Gastroesophageal sphincter (tissue), 4 donors: ENCODE measurements around the gene RCSD1. TPM values are rescaled to one million over a fixed set of nuclear protein-coding genes. Genes with fewer than 3 reads are reported as not detected.

Experiments
- ATAC-seq: fragments of 150-250 bp; one replicate; pipeline ENCODE4 v1.9.1; 2016; ENCODE audit warnings: mild to moderate bottlenecking, moderate library complexity
- H3K27ac ChIP-seq, 4 donors: fragments of 200-600 bp; sonication (generic) in 3 of 4; 1 replicate in 3 of 4; 2 replicates in 1 of 4; pipeline ENCODE4 v1.5.1; 2016 to 2019
- H3K27me3 ChIP-seq: fragments of 200-600 bp; sonication (generic); one replicate; pipeline ENCODE4 v1.5.1; 2019
- H3K36me3 ChIP-seq, 2 donors: fragments of 200-600 bp; sonication (generic); one replicate each; pipeline ENCODE4 v1.5.1; 2019; ENCODE audit warnings: control low read depth in 1 of 2
- H3K4me1 ChIP-seq, 3 donors: fragments of 200-600 bp; sonication (generic); 1 replicate in 2 of 3; 2 replicates in 1 of 3; pipeline ENCODE4 v1.5.1; 2016 to 2019; ENCODE audit warnings: control low read depth in 2 of 3
- H3K4me3 ChIP-seq, 2 donors: fragments of 200-600 bp; sonication (generic); one replicate each; pipeline ENCODE4 v1.5.1; 2019; ENCODE audit warnings: mild to moderate bottlenecking in 1 of 2, moderate library complexity in 1 of 2
- H3K9me3 ChIP-seq, 3 donors: fragments of 200-600 bp; sonication (generic); one replicate each; pipeline ENCODE4 v1.5.1; 2017 to 2019; ENCODE audit warnings: control low read depth in 2 of 3
- EP300 ChIP-seq: sonication (generic); formaldehyde crosslinking; IDR thresholded peaks from one replicate; pipeline ENCODE4 v1.6.1; 2017; ENCODE audit warnings: antibody characterized with exemption, mild to moderate bottlenecking
- POLR2A ChIP-seq, 2 donors: fragments of 450-650 bp; IDR thresholded peaks; one replicate each; pipeline ENCODE4 v1.6.1; 2017; ENCODE audit warnings: antibody characterized with exemption in 2 of 2, mild to moderate bottlenecking in 2 of 2, moderate library complexity in 1 of 2
- POLR2AphosphoS5 ChIP-seq: sonication (generic); formaldehyde crosslinking; IDR thresholded peaks from one replicate; pipeline ENCODE4 v1.6.1; 2017; ENCODE audit warnings: antibody characterized with exemption
- WGBS, 2 donors: methylation state at CpG; one replicate each; pipeline ENCODE4 v1.1.5; 2018; ENCODE audit warnings: low coverage in 1 of 2; 5-methylcytosine and 5-hydroxymethylcytosine counted together
- total RNA-seq, 4 donors: library from RNA; depleted of rRNA; stranded (reverse); fragments of >200 nt; gene quantifications; one replicate each; pipeline ENCODE4 v1.1.0, GENCODE V29; 2016
- TF ChIP-seq, protein P1 (sequence below), 4 experiments: fragments of 200-600 bp in 2 of 4; fragments of 450-650 bp in 2 of 4; sonication (generic) in 1 of 4; IDR thresholded peaks; one replicate each; pipeline ENCODE4 v1.5.1; 2017 to 2019; ENCODE audit warnings: antibody characterized with exemption in 4 of 4, mild to moderate bottlenecking in 2 of 4, moderate library complexity in 2 of 4

Gene RCSD1
- total RNA-seq, 4 donors from 2014 or later: 14.5 to 20.6 (median 17.3) TPM

DNA sequence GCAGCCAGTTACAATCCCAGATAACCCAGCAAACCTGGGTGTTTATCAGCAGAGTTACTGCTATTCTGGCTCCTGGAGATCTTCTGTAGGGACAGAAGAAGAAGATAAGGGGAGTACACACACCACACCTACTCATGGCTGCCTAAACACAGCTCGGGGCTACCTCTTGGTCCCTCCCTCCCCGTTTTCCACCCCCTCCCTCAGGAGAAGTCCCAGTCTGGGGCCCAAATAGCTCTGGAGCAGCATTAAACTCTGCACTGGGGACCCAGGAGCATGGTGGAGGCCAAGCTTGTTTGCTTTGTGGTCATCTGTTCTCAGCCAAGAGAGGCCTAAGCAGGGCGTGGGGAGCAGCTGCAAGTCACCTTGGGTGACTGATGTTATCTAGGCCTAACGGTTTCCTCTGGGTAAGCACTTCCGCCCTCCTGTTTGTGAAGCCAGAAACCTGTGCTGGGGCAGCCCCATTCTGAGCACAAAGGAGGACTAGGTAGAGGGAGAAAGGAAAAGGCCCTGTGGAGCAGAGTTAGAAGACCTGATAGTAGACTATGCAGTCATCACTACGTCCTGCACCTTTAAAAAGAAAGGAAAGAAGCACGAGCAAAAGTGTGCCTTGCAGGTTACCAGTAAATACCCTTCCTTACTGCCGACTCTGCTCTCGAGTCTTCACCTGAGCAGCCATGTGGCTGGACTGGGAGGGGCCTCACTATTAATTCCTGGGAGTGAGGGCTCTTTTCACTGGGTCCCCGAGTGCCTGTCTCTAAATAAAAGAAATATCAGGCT is 2.0 kb upstream of the RCSD1 start:
- TF ChIP-seq POLR2AphosphoS5 (no peak), POLR2A (IDR thresholded peaks at IDR 0.05) (no peak), EP300 (no peak)
- TF ChIP-seq, protein P1, sequence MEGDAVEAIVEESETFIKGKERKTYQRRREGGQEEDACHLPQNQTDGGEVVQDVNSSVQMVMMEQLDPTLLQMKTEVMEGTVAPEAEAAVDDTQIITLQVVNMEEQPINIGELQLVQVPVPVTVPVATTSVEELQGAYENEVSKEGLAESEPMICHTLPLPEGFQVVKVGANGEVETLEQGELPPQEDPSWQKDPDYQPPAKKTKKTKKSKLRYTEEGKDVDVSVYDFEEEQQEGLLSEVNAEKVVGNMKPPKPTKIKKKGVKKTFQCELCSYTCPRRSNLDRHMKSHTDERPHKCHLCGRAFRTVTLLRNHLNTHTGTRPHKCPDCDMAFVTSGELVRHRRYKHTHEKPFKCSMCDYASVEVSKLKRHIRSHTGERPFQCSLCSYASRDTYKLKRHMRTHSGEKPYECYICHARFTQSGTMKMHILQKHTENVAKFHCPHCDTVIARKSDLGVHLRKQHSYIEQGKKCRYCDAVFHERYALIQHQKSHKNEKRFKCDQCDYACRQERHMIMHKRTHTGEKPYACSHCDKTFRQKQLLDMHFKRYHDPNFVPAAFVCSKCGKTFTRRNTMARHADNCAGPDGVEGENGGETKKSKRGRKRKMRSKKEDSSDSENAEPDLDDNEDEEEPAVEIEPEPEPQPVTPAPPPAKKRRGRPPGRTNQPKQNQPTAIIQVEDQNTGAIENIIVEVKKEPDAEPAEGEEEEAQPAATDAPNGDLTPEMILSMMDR (IDR thresholded peaks at IDR 0.05): no peak
- no peaks in the 10 kb centered on the region for H3K36me3 ChIP-seq
- H3K4me3 ChIP-seq: no peak overlapping the region
- H3K4me1 ChIP-seq: peaks cover 0 to 49% (median 13%) of the 10 kb centered on the region in 3 donors
- no peak for ATAC-seq
- H3K27ac ChIP-seq: peak overlapping the region in 3 of 4 donors; percentile 23 to 89 (median 78)
- no peaks in the 10 kb centered on the region for H3K9me3 ChIP-seq
- no peaks in the 10 kb centered on the region for H3K27me3 ChIP-seq
- WGBS, 2 donors: 85 to 90% methylated on average over 2 to 5 of the region's 10 CpGs

DNA sequence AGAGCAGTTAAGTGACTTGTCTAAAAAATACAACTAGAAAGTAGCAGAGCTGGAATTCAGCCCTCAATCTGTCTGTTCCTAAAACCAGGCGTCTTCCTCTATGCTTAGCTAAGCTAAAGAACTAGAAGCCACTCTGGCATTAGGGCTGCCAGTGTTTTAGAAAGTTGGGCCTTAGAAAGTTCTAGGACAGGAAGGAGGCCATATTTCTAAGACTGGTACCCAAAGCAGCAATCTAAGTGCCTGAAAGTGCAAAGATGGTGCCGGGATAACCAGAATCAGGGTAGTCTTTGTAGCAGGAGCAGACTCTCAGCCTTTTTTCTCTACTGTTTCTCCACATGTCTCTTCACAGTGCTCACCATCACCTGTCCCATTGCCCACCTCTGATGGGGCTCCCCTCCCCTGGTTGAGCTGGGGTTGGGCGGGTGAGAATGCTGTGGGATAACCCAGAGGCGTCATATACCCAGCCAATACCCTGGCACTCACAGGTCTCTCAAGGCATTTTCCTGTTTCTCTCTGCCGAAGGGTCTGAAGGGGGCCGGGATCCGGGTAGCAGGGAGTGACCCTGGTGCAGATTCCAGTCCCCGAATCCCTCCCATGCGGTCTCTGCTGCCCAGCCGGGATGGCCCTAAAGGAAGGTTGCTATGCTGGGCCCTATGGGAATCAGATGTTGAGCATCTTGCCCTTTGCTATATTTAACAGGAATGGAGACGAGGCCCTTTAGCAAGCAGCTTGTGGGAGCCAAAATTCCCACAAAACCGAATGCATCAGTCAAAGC is 1.1 kb upstream of the RCSD1 start:
- ATAC-seq: no peak
- Histone ChIP-seq H3K9me3 (no peaks in the 10 kb centered on the region), H3K27me3 (no peaks in the 10 kb centered on the region), H3K27ac (peak overlapping the region in 3 of 4 donors; percentile 29 to 89 (median 78)), H3K36me3 (no peaks in the 10 kb centered on the region), H3K4me1 (peaks cover 0 to 56% (median 13%) of the 10 kb centered on the region in 3 donors), H3K4me3 (no peak overlapping the region)
- no peak for TF ChIP-seq POLR2A (IDR thresholded peaks at IDR 0.05)
- TF ChIP-seq EP300: no peak
- TF ChIP-seq POLR2AphosphoS5: no peak
- TF ChIP-seq, protein P1 (IDR thresholded peaks at IDR 0.05): no peak
- 59 to 80% methylated on average over 1 to 4 of the region's 12 CpGs for WGBS, 2 donors

DNA sequence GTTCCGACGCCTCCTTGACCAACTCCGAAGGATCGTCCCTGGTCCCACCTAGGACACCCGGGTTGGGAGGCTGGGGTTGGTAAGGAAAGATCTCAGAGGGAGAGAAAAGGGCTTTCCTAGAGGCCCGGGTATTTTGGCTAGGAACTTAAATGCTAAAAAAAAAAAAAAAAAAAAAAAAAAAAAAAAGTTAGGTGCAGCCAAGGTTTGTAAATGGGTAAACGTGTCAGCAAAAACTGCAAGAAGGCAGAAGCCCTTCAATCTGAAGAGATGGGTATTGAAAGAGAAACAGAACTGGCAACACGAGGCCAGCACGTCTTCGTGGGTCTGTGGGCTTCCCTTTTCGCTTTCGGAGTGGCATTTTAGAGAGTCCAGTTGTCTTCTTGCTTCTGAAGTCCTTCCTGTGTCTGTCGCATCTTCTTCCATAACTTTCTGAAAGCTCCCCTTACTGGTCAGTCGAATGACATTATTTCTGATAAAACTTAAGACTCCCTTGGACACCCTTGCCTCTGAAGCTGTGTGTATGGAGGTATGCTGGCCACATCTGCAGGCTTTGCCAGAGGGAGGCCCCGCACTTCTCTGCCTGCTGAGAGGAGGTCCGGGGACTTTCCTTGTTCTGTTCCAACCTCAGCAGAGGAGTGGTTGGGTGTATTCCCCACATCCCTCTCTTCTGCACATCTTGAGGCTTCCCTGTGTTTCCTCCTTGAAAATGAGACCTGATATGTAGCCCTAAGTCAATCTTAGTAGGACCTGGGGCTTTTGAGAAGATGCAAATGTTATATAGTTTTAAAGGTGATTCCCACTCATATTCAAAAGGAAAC is 745 bp downstream of the RCSD1 start:
- H3K4me1 ChIP-seq: peaks cover 0 to 73% (median 13%) of the 10 kb centered on the region in 3 donors
- WGBS, 2 donors: 29 to 36% methylated on average over 7 to 10 of the region's 16 CpGs
- H3K27ac ChIP-seq: peak overlapping the region; percentile 64 to 89 (median 82)
- TF ChIP-seq, protein P1 (IDR thresholded peaks at IDR 0.05): no peak
- TF ChIP-seq EP300: no peak
- no peak for TF ChIP-seq POLR2A (IDR thresholded peaks at IDR 0.05)
- TF ChIP-seq POLR2AphosphoS5: no peak
- H3K27me3 ChIP-seq: no peaks in the 10 kb centered on the region
- peak overlapping the region; percentile 76 to 80 for H3K4me3 ChIP-seq
- H3K9me3 ChIP-seq: no peaks in the 10 kb centered on the region
- H3K36me3 ChIP-seq: no peaks in the 10 kb centered on the region
- ATAC-seq: no peak

DNA sequence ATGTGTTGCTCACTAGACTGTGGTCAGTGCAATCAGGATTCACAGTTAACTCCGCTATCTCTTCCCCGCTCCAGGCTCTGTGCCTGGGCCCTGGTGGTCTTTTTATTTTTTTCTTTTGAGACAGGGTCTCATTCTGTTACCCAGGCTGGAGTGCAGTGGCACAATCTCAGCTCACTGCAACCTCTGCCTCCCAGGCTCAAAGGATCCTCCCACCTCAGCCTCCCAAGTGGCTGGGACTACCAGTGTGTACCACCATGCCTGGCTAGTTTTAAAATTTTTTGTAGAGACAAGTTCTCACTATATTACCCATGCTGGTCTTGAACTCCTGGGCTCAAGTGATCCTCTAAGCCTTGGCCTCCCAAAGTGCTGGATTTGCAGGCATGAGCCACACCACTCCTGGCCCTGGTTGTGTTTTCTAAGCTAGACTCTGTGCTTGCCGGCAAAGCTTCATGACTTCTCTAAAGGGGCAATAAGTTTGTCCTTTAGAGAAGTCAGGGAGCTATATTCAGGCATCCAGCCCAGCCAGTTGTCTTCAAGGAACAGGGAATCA is 1.4 kb downstream of the RCSD1 start:
- H3K4me1 ChIP-seq: peaks cover 0 to 80% (median 13%) of the 10 kb centered on the region in 3 donors
- TF ChIP-seq EP300: no peak
- TF ChIP-seq, protein P1 (IDR thresholded peaks at IDR 0.05): no peak
- TF ChIP-seq POLR2A (IDR thresholded peaks at IDR 0.05): no peak
- TF ChIP-seq POLR2AphosphoS5: no peak
- H3K36me3 ChIP-seq: no peaks in the 10 kb centered on the region
- peak overlapping the region in 1 of 2 donors; percentile 76 for H3K4me3 ChIP-seq
- WGBS, 2 donors: 72 to 100% methylated on average over 2 of the region's 3 CpGs
- peak overlapping the region in 3 of 4 donors; percentile 59 to 89 (median 78) for H3K27ac ChIP-seq
- no peaks in the 10 kb centered on the region for H3K27me3 ChIP-seq
- no peaks in the 10 kb centered on the region for H3K9me3 ChIP-seq
- no peak for ATAC-seq
